ENCODE data around the gene HDAC9. TPM values are rescaled to one million over a fixed set of nuclear protein-coding genes. Genes with fewer than 3 reads are reported as not detected.

HDAC9 gene
- total RNA-seq, 1 experiment from 2014 or later, result 17.1 TPM

DNA sequence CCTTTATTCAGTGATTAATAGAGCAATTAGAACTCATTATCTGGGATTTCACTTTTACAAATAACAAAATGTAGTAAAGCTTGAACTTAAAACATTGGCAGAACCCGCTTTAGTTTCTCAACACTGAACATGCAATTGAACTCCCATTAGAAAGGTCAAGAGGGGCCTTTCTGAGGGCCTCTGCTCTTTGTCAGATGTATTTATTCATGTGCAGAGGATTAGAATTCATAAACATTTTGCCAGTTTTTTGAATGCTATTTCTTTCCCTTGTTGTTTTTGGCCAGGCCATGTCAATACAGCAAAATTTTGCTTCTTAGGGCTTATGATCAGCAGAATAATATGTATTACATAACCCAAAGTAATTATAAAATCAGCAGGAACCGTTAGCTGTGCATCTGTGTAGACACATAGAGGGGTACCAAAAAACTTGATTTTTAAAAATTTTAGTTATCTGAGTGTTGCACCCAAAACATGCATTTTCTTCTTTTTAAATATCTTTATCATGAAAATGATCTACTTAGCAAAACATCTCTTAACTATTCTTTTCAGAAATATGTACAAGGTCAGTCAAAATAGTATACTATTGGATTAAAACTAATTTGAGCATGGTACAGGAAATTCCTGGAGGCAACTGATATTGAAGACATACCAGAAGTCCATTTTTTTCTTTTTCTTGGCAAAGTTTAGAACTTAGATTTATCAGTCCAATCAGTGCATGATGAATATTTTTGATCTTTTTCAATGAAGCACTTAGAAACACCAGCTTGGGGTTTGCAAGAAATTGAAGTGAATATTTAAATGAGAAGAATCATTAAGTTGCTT, 444.4 kb downstream of the HDAC9 start:
- DNase-seq (ENCODE audit: low read depth, low spot score) (no peak), ATAC-seq (no peak)
- TF ChIP-seq POLR2AphosphoS5 (IDR thresholded peaks at IDR 0.05; ENCODE audit: low read depth, low read length) (no peak), TCF7L2 (IDR thresholded peaks at IDR 0.05; ENCODE audit: low read depth, low read length) (no peak)
- TF ChIP-seq, protein P1, sequence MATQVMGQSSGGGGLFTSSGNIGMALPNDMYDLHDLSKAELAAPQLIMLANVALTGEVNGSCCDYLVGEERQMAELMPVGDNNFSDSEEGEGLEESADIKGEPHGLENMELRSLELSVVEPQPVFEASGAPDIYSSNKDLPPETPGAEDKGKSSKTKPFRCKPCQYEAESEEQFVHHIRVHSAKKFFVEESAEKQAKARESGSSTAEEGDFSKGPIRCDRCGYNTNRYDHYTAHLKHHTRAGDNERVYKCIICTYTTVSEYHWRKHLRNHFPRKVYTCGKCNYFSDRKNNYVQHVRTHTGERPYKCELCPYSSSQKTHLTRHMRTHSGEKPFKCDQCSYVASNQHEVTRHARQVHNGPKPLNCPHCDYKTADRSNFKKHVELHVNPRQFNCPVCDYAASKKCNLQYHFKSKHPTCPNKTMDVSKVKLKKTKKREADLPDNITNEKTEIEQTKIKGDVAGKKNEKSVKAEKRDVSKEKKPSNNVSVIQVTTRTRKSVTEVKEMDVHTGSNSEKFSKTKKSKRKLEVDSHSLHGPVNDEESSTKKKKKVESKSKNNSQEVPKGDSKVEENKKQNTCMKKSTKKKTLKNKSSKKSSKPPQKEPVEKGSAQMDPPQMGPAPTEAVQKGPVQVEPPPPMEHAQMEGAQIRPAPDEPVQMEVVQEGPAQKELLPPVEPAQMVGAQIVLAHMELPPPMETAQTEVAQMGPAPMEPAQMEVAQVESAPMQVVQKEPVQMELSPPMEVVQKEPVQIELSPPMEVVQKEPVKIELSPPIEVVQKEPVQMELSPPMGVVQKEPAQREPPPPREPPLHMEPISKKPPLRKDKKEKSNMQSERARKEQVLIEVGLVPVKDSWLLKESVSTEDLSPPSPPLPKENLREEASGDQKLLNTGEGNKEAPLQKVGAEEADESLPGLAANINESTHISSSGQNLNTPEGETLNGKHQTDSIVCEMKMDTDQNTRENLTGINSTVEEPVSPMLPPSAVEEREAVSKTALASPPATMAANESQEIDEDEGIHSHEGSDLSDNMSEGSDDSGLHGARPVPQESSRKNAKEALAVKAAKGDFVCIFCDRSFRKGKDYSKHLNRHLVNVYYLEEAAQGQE (IDR thresholded peaks at IDR 0.05; ENCODE audit: insufficient read depth in 1 of 2, low read depth in 2 of 2, low read length in 1 of 2), result no peak
- TF ChIP-seq, protein P2, sequence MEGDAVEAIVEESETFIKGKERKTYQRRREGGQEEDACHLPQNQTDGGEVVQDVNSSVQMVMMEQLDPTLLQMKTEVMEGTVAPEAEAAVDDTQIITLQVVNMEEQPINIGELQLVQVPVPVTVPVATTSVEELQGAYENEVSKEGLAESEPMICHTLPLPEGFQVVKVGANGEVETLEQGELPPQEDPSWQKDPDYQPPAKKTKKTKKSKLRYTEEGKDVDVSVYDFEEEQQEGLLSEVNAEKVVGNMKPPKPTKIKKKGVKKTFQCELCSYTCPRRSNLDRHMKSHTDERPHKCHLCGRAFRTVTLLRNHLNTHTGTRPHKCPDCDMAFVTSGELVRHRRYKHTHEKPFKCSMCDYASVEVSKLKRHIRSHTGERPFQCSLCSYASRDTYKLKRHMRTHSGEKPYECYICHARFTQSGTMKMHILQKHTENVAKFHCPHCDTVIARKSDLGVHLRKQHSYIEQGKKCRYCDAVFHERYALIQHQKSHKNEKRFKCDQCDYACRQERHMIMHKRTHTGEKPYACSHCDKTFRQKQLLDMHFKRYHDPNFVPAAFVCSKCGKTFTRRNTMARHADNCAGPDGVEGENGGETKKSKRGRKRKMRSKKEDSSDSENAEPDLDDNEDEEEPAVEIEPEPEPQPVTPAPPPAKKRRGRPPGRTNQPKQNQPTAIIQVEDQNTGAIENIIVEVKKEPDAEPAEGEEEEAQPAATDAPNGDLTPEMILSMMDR (IDR thresholded peaks at IDR 0.05), result no peak
- no peak overlapping the region for H3K27ac ChIP-seq (ENCODE audit: low read length)
- H3K27me3 ChIP-seq (ENCODE audit: control insufficient read depth, insufficient read depth, low read length), result no peaks in the 10 kb centered on the region
- H3K9me3 ChIP-seq (ENCODE audit: control insufficient read depth, insufficient read depth, low read depth, low read length), result no peaks in the 10 kb centered on the region
- no peaks in the 10 kb centered on the region for H3K36me3 ChIP-seq (ENCODE audit: control insufficient read depth, insufficient read depth, low read length)
- ChIA-PET POLR2A (no interaction called here), CTCF (no interaction called here)
- no peak overlapping the region for H3K4me3 ChIP-seq (ENCODE audit: low read depth in 2 of 2, low read length in 2 of 2)
- in situ Hi-C loops (cut with HindIII; ENCODE audit: low pct_unique_long_range_greater_than_20kb, low sequenced_read_pairs) (no loop called here), intact Hi-C loops (cut with micrococcal nuclease; ENCODE audit: unreplicated experiment) (no loop called here)
- no peaks in the 10 kb centered on the region for H3K4me1 ChIP-seq (ENCODE audit: control insufficient read depth, insufficient read depth, low read length)
- BruUV-seq (replicated peaks), result no TSS peak

DNA sequence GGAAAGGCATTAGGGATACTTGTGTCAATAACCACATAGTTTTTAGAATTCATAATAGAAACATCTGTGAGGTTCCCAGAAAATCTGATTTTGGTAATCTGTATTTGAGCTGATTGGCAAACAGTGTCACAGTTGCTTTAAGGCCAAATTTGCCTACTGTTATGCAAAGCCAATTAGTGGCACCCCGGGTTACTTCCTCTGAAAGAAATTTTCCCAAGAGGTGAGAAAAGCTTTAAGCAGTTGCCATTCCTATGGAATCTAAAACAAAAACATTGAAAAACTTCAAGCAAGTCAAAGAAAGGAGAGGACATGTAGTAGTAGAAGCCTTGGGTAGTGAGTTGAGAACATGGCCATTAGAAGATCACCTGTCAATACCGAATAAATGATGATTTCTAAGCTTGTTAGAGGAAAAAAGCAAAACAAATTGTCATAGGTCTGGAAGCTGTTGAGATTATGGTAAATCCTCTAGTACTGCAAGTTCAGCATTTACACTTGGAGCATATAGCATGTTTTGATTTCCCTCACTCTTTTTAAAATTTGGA, 445.1 kb downstream of the HDAC9 start:
- no peak overlapping the region for H3K27ac ChIP-seq (ENCODE audit: low read length)
- CTCF ChIA-PET, result no interaction called here
- in situ Hi-C loops (cut with HindIII; ENCODE audit: low pct_unique_long_range_greater_than_20kb, low sequenced_read_pairs), result no loop called here
- TF ChIP-seq, protein P1 (IDR thresholded peaks at IDR 0.05; ENCODE audit: insufficient read depth in 1 of 2, low read depth in 2 of 2, low read length in 1 of 2), result no peak
- TF ChIP-seq POLR2AphosphoS5 (IDR thresholded peaks at IDR 0.05; ENCODE audit: low read depth, low read length), result no peak
- TF ChIP-seq, protein P2 (IDR thresholded peaks at IDR 0.05), result no peak
- TF ChIP-seq SIN3A (IDR thresholded peaks at IDR 0.05; ENCODE audit: borderline replicate concordance, insufficient read depth, low read depth, low read length), result no peak
- TF ChIP-seq TCF7L2 (IDR thresholded peaks at IDR 0.05; ENCODE audit: low read depth, low read length), result no peak
- POLR2A ChIA-PET, result no interaction called here
- ATAC-seq (no peak), DNase-seq (ENCODE audit: low read depth, low spot score) (no peak)
- intact Hi-C loops (cut with micrococcal nuclease; ENCODE audit: unreplicated experiment), result no loop called here
- H3K27me3 ChIP-seq (ENCODE audit: control insufficient read depth, insufficient read depth, low read length), result no peaks in the 10 kb centered on the region
- H3K9me3 ChIP-seq (ENCODE audit: control insufficient read depth, insufficient read depth, low read depth, low read length), result no peaks in the 10 kb centered on the region
- no peaks in the 10 kb centered on the region for H3K36me3 ChIP-seq (ENCODE audit: control insufficient read depth, insufficient read depth, low read length)
- no TSS peak for BruUV-seq (replicated peaks)
- H3K4me1 ChIP-seq (ENCODE audit: control insufficient read depth, insufficient read depth, low read length), result no peaks in the 10 kb centered on the region
- H3K4me3 ChIP-seq (ENCODE audit: low read depth in 2 of 2, low read length in 2 of 2), result no peak overlapping the region
